ENCODE data around the gene CFAP74.

CFAP74 gene

DNA sequence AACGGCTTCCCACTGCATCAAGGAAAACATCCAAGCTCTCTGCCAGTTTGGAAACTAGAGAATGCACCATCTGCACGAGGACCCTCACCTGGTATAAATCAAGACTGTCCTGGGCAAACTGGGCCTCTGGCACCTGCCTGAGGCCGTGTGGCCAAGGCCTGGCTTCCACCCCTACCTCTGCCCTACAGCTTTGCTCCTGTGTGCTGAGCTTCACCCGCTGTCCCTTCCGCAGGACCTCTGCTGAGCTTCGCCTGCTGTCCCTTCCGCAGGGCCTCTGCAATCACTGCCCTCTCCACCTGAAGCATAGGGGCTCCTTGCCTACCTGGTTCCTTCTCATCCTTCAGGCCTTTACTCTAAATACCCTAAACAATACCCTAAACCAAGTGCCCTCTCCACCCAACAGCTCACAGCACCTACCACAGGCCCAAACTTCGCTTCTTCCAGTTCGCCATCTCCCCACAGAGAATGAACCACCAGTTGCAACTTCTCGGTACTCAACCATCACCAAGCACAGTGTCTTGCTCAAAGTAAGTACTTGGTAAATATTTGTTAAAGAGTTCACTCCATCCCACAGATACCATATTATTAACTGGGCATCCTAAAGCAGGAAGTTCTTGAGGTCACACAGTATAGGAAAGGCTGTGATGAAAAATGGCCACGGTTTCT is 131.1 kb downstream of the CFAP74 start:
- no peak overlapping the region for H2BK5ac ChIP-seq (ENCODE audit: low read length)
- H3K79me1 ChIP-seq (ENCODE audit: low read length): peaks cover 6% of the 10 kb centered on the region
- no peak overlapping the region for H3K23ac ChIP-seq (ENCODE audit: low read length)
- no peak overlapping the region for H3K4ac ChIP-seq (ENCODE audit: low read depth, low read length)
- no peak overlapping the region for H3K4me2 ChIP-seq (ENCODE audit: low read length)
- no peaks in the 10 kb centered on the region for H3K27me3 ChIP-seq (ENCODE audit: insufficient read depth, low read length, poor library complexity)
- no peak for DNase-seq
- H3K4me1 ChIP-seq (ENCODE audit: control insufficient read depth, low read depth, low read length): peaks cover 1% of the 10 kb centered on the region
- H3K79me2 ChIP-seq (ENCODE audit: control insufficient read depth, insufficient read depth, low read length): peaks cover 92% of the 10 kb centered on the region
- no peak overlapping the region for H2BK120ac ChIP-seq (ENCODE audit: low read depth, low read length)
- no CpG with 5 or more reads among the region's 11 CpGs for WGBS (ENCODE audit: extremely low coverage, insufficient coverage, low lambda C conversion rate)
- H3K27ac ChIP-seq (ENCODE audit: low read depth, low read length): no peak overlapping the region
- no peak overlapping the region for H4K5ac ChIP-seq (ENCODE audit: low read length)
- H3K56ac ChIP-seq (ENCODE audit: low read length): no peak overlapping the region
- H3K9ac ChIP-seq (ENCODE audit: low read length): no peak overlapping the region
- no peak overlapping the region for H3K18ac ChIP-seq (ENCODE audit: low read length)
- no peak overlapping the region for H3K4me3 ChIP-seq (ENCODE audit: low read length)
- no peaks in the 10 kb centered on the region for H3K36me3 ChIP-seq (ENCODE audit: control insufficient read depth, insufficient read depth, low read length)
- H2BK15ac ChIP-seq (replicated peaks; ENCODE audit: low read depth): no peak overlapping the region
- no peak overlapping the region for H2AK5ac ChIP-seq (ENCODE audit: low read length)
- H4K8ac ChIP-seq (ENCODE audit: low read depth, low read length): no peak overlapping the region
